Trophoblast cell (in vitro differentiated cells and primary cell): ENCODE results near the gene BAG3.

Source experiments
- DNase-seq, 2 donors: peaks; one replicate each; pipeline ENCODE4 v3.0.0-alpha.2; 2016
- H2AFZ ChIP-seq: 2 replicates; pipeline ENCODE4 v1.6.1; 2013; ENCODE audit warnings: low read length, moderate library complexity, mild to moderate bottlenecking; ENCODE audit not compliant: insufficient read depth, poor library complexity
- H2AK5ac ChIP-seq: 2 replicates; pipeline ENCODE4 v1.6.1; 2013; ENCODE audit warnings: mild to moderate bottlenecking, low read length
- H2BK120ac ChIP-seq: 2 replicates; pipeline ENCODE4 v1.6.1; 2013; ENCODE audit warnings: low read length, mild to moderate bottlenecking, moderate library complexity; ENCODE audit not compliant: insufficient read depth, poor library complexity
- H2BK12ac ChIP-seq: 2 replicates; pipeline ENCODE4 v1.6.1; 2013; ENCODE audit warnings: mild to moderate bottlenecking, low read length, moderate library complexity
- H2BK5ac ChIP-seq: 2 replicates; pipeline ENCODE4 v1.6.1; 2013; ENCODE audit warnings: low read length, low read depth, moderate library complexity, mild to moderate bottlenecking; ENCODE audit not compliant: poor library complexity
- H3K14ac ChIP-seq: 2 replicates; pipeline ENCODE4 v1.6.1; 2013; ENCODE audit warnings: mild to moderate bottlenecking, low read length
- H3K18ac ChIP-seq: 2 replicates; pipeline ENCODE4 v1.6.1; 2013; ENCODE audit warnings: mild to moderate bottlenecking, low read length
- H3K23ac ChIP-seq: 2 replicates; pipeline ENCODE4 v1.6.1; 2013; ENCODE audit warnings: low read length
- H3K27ac ChIP-seq: 2 replicates; pipeline ENCODE4 v1.5.1; 2013; ENCODE audit warnings: low read depth, mild to moderate bottlenecking, inconsistent platforms, low read length, moderate library complexity
- H3K27me3 ChIP-seq: 2 replicates; pipeline ENCODE4 v1.6.1; 2013; ENCODE audit warnings: inconsistent platforms, mild to moderate bottlenecking, low read length, moderate library complexity; ENCODE audit not compliant: insufficient read depth
- H3K36me3 ChIP-seq, 2 experiments: 1 replicate in 1 of 2; 2 replicates in 1 of 2; pipeline ENCODE4 v1.6.1; 2013; ENCODE audit warnings: low read length in 2 of 2, mild to moderate bottlenecking in 2 of 2, moderate library complexity in 1 of 2; ENCODE audit not compliant: insufficient read depth in 2 of 2, control insufficient read depth in 1 of 2
- H3K4ac ChIP-seq: 2 replicates; pipeline ENCODE4 v1.6.1; 2013; ENCODE audit warnings: low read depth, mild to moderate bottlenecking, low read length, moderate library complexity
- H3K4me1 ChIP-seq, 2 experiments: 1 replicate in 1 of 2; 2 replicates in 1 of 2; pipeline ENCODE4 v1.6.1; 2013; ENCODE audit warnings: low read length in 2 of 2, mild to moderate bottlenecking in 2 of 2, moderate library complexity in 1 of 2; ENCODE audit not compliant: insufficient read depth in 2 of 2, control insufficient read depth in 1 of 2
- H3K4me2 ChIP-seq: 2 replicates; pipeline ENCODE4 v1.6.1; 2013; ENCODE audit warnings: inconsistent platforms, mild to moderate bottlenecking, low read length, moderate library complexity
- H3K4me3 ChIP-seq: 2 replicates; pipeline ENCODE4 v1.5.1; 2013; ENCODE audit warnings: mild to moderate bottlenecking, low read depth, low read length, inconsistent platforms
- H3K79me1 ChIP-seq: one replicate; pipeline ENCODE4 v1.6.1; 2013; ENCODE audit warnings: low read length
- H3K79me2 ChIP-seq: 2 replicates; pipeline ENCODE4 v1.6.1; 2013; ENCODE audit warnings: low read length, mild to moderate bottlenecking; ENCODE audit not compliant: control insufficient read depth, insufficient read depth, poor library complexity
- H3K9ac ChIP-seq: 2 replicates; pipeline ENCODE4 v1.6.1; 2013; ENCODE audit warnings: mild to moderate bottlenecking, low read length
- H3K9me3 ChIP-seq: 2 replicates; pipeline ENCODE4 v1.6.1; 2013; ENCODE audit warnings: low read depth, mild to moderate bottlenecking, control low read depth, inconsistent platforms, low read length; ENCODE audit not compliant: insufficient read depth
- H4K12ac ChIP-seq: 2 replicates; pipeline ENCODE4 v1.6.1; 2013; ENCODE audit warnings: low read depth, mild to moderate bottlenecking, low read length, moderate library complexity
- H4K8ac ChIP-seq: 2 replicates; pipeline ENCODE4 v1.6.1; 2013; ENCODE audit warnings: low read depth, mild to moderate bottlenecking, low read length, moderate library complexity
- H4K91ac ChIP-seq: one replicate; pipeline ENCODE4 v1.6.1; 2013; ENCODE audit warnings: low read depth, mild to moderate bottlenecking, low read length, moderate library complexity
- WGBS: extraction: QIAGEN DNeasy Blood & Tissue Kit; methylation state at CpG from one replicate; pipeline ENCODE4 v1.1.7; 2013; ENCODE audit warnings: missing lambda C conversion rate; ENCODE audit not compliant: insufficient read length, insufficient coverage; ENCODE audit errors: extremely low coverage; 5-methylcytosine and 5-hydroxymethylcytosine counted together

Gene BAG3

GRCh38 chr10:119688033-119688508 is 36.9 kb downstream of the BAG3 start:
- H2BK12ac ChIP-seq, result peak overlapping the region; percentile 90
- no peak overlapping the region for H3K14ac ChIP-seq
- H2AFZ ChIP-seq, result no peak overlapping the region
- H3K9me3 ChIP-seq, result no peaks in the 10 kb centered on the region
- H4K8ac ChIP-seq, result no peak overlapping the region
- no peaks in the 10 kb centered on the region for H3K79me2 ChIP-seq
- H3K27ac ChIP-seq, result peak overlapping the region; percentile 84
- no peak overlapping the region for H4K12ac ChIP-seq
- no peak overlapping the region for H3K18ac ChIP-seq
- peak; percentile 76 to 84 for DNase-seq
- peak overlapping the region; percentile 82 for H2BK5ac ChIP-seq
- H3K23ac ChIP-seq, result no peak overlapping the region
- no peak overlapping the region for H3K4ac ChIP-seq
- peaks cover 18% of the 10 kb centered on the region for H3K79me1 ChIP-seq
- WGBS, result no CpG with 5 or more reads among the region's 4 CpGs
- peak overlapping the region; percentile 72 for H4K91ac ChIP-seq
- H3K4me1 ChIP-seq, result peaks cover 16 to 26% of the 10 kb centered on the region in 2 experiments
- H3K9ac ChIP-seq, result no peak overlapping the region
- no peaks in the 10 kb centered on the region for H3K27me3 ChIP-seq
- peak overlapping the region; percentile 66 for H3K4me2 ChIP-seq
- no peak overlapping the region for H3K4me3 ChIP-seq
- H3K36me3 ChIP-seq, result no peaks in the 10 kb centered on the region
- H2BK120ac ChIP-seq, result peak overlapping the region; percentile 85
- no peak overlapping the region for H2AK5ac ChIP-seq

- no peak overlapping the region for H2AK5ac ChIP-seq
- WGBS, result no CpG with 5 or more reads among the region's 6 CpGs
- H3K18ac ChIP-seq, result no peak overlapping the region
- H4K8ac ChIP-seq, result no peak overlapping the region
- H3K4ac ChIP-seq, result no peak overlapping the region
- H3K9me3 ChIP-seq, result peaks cover 2% of the 10 kb centered on the region
- H2BK12ac ChIP-seq, result peak overlapping the region; percentile 59
- peak overlapping the region; percentile 15 for H2AFZ ChIP-seq
- peak overlapping the region; percentile 85 for H2BK120ac ChIP-seq
- no peaks in the 10 kb centered on the region for H3K79me2 ChIP-seq
- peak overlapping the region; percentile 55 for H4K91ac ChIP-seq
- H3K4me2 ChIP-seq, result peak overlapping the region; percentile 17
- peaks cover 18% of the 10 kb centered on the region for H3K79me1 ChIP-seq
- H2BK5ac ChIP-seq, result peak overlapping the region; percentile 71
- no peak overlapping the region for H3K14ac ChIP-seq
- peak; percentile 86 to 92 for DNase-seq
- peak overlapping the region; percentile 90 for H3K27ac ChIP-seq
- no peak overlapping the region for H3K4me3 ChIP-seq
- H3K4me1 ChIP-seq, result peaks cover 16 to 28% of the 10 kb centered on the region in 2 experiments
- H3K9ac ChIP-seq, result no peak overlapping the region
- no peak overlapping the region for H3K23ac ChIP-seq
- H3K27me3 ChIP-seq, result no peaks in the 10 kb centered on the region
- H4K12ac ChIP-seq, result no peak overlapping the region
- no peaks in the 10 kb centered on the region for H3K36me3 ChIP-seq
Observed at GRCh38 chr10:119689016-119689580, 37.9 kb downstream of the BAG3 start.

GRCh38 chr10:119691726-119692125 is 40.5 kb downstream of the BAG3 start:
- Histone ChIP-seq H3K4me3 (no peak overlapping the region), H3K36me3 (no peaks in the 10 kb centered on the region), H3K14ac (no peak overlapping the region), H4K91ac (no peak overlapping the region), H3K18ac (no peak overlapping the region), H3K9me3 (peaks cover 5% of the 10 kb centered on the region), H2BK12ac (no peak overlapping the region), H2BK5ac (no peak overlapping the region), H2BK120ac (no peak overlapping the region), H4K12ac (no peak overlapping the region), H3K23ac (no peak overlapping the region), H3K27ac (no peak overlapping the region), H4K8ac (no peak overlapping the region), H2AK5ac (peak overlapping the region; percentile 17), H2AFZ (no peak overlapping the region), H3K79me1 (peaks cover 17% of the 10 kb centered on the region), H3K9ac (no peak overlapping the region), H3K79me2 (no peaks in the 10 kb centered on the region), H3K27me3 (no peaks in the 10 kb centered on the region), H3K4me1 (peaks cover 16 to 27% of the 10 kb centered on the region in 2 experiments), H3K4me2 (no peak overlapping the region), H3K4ac (no peak overlapping the region)
- DNase-seq, result no peak
- no CpG with 5 or more reads among the region's 3 CpGs for WGBS

GRCh38 chr10:119693262-119693957 is 42.2 kb downstream of the BAG3 start:
- Histone ChIP-seq H3K18ac (no peak overlapping the region), H2BK5ac (no peak overlapping the region), H3K23ac (no peak overlapping the region), H3K9me3 (peaks cover 5% of the 10 kb centered on the region), H2BK12ac (no peak overlapping the region), H3K4ac (no peak overlapping the region), H3K27me3 (no peaks in the 10 kb centered on the region), H4K8ac (no peak overlapping the region), H2AFZ (no peak overlapping the region), H3K79me2 (no peaks in the 10 kb centered on the region), H3K14ac (no peak overlapping the region), H2AK5ac (no peak overlapping the region), H3K4me1 (peaks cover 3 to 11% of the 10 kb centered on the region in 2 experiments), H3K9ac (peak overlapping the region; percentile 58), H4K12ac (no peak overlapping the region), H3K36me3 (no peaks in the 10 kb centered on the region), H2BK120ac (no peak overlapping the region), H3K79me1 (peaks cover 4% of the 10 kb centered on the region), H3K4me2 (no peak overlapping the region), H3K27ac (no peak overlapping the region), H3K4me3 (no peak overlapping the region), H4K91ac (no peak overlapping the region)
- WGBS, result no CpG with 5 or more reads among the region's 6 CpGs
- DNase-seq, result no peak
